HG03159 (cell line): ENCODE data around the gene GRID2.

Experiments
- ATAC-seq: cut with Tn5 transposase; IDR thresholded peaks from one replicate; pipeline ENCODE4 v1.9.1; 2021; ENCODE audit warnings: mild to moderate bottlenecking, moderate library complexity; ENCODE audit not compliant: unreplicated experiment

The GRID2 gene

GRCh38 chr4:93775551-93775950 lies 1471.8 kb downstream of the GRID2 start:
- no peak for ATAC-seq

GRCh38 chr4:93776386-93777080 lies 1472.8 kb downstream of the GRID2 start:
- no peak for ATAC-seq

GRCh38 chr4:93777081-93777460 lies 1473.3 kb downstream of the GRID2 start:
- ATAC-seq: no peak

GRCh38 chr4:93779228-93779627 lies 1475.5 kb downstream of the GRID2 start:
- no peak for ATAC-seq

- ATAC-seq: no peak
Measured at GRCh38 chr4:93780080-93780479, 1476.3 kb downstream of the GRID2 start.

GRCh38 chr4:93781198-93781597 lies 1477.4 kb downstream of the GRID2 start:
- no peak for ATAC-seq

- ATAC-seq: no peak
Measured at GRCh38 chr4:93786149-93786548, 1482.4 kb downstream of the GRID2 start.

GRCh38 chr4:93788712-93789111 lies 1484.9 kb downstream of the GRID2 start:
- ATAC-seq: peak; percentile 60

- peak; percentile 78 for ATAC-seq
Measured at GRCh38 chr4:93791570-93792195, 1487.9 kb downstream of the GRID2 start.

GRCh38 chr4:93802045-93802444 lies 1498.3 kb downstream of the GRID2 start:
- ATAC-seq: no peak

GRCh38 chr4:93809773-93810172 lies 1506.0 kb downstream of the GRID2 start:
- no peak for ATAC-seq

GRCh38 chr4:93810340-93810992 lies 1506.7 kb downstream of the GRID2 start:
- ATAC-seq: no peak

- ATAC-seq: no peak
Measured at GRCh38 chr4:93813092-93813491, 1509.3 kb downstream of the GRID2 start.

GRCh38 chr4:93814141-93814540 lies 1510.4 kb downstream of the GRID2 start:
- ATAC-seq: no peak

GRCh38 chr4:93814722-93815121 lies 1511.0 kb downstream of the GRID2 start:
- ATAC-seq: no peak
